ENCODE results near the gene PANX1. TPM values are rescaled to one million over a fixed set of nuclear protein-coding genes. Genes with fewer than 3 reads are reported as not detected.

PANX1 gene
- polyA plus RNA-seq, 1 of the 3 experiments (the other 2 are of a cell fraction) = 11.1 TPM

DNA sequence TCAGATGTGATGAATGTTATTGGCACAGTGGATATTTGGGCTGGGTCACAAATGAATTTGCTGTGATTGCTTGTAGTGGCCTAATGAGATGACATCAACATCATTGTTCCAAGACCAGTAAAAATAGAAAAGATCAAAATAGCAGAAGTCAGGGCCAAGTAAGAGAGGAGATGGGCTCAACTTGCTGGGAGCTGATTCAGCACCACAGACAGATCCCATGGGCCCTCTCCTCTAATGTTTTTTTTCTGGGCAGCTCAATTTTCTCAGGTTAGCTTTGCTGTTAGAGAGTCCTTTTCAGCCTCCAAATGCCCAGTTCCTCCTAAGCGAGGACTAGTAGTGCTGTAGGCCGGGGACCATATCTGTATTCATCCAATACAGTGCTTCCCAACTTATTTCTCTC lies 89.7 kb downstream of the PANX1 start:
- no peak for TF ChIP-seq USF1 (IDR thresholded peaks at IDR 0.05; ENCODE audit: borderline replicate concordance, low read depth)
- TF ChIP-seq RAD21 (IDR thresholded peaks at IDR 0.05; ENCODE audit: low read length) = no peak
- TF ChIP-seq NFIC (IDR thresholded peaks at IDR 0.05; ENCODE audit: borderline replicate concordance) = no peak
- no peak for TF ChIP-seq JUND (IDR thresholded peaks at IDR 0.05)
- TF ChIP-seq REST (IDR thresholded peaks at IDR 0.05; ENCODE audit: low read depth, low read length) = peak; percentile 84; the same call in 1 of the 2 replicates
- no peak for TF ChIP-seq CTCF (IDR thresholded peaks at IDR 0.05)
- no peak for TF ChIP-seq EZH2phosphoT487 (IDR thresholded peaks at IDR 0.05; ENCODE audit: borderline replicate concordance, low read depth)
- Histone ChIP-seq H3K9ac (no peak overlapping the region), H3K27me3 (ENCODE audit: insufficient read depth) (no peaks in the 10 kb centered on the region), H2AFZ (ENCODE audit: low read depth) (no peak overlapping the region), H3K4me3 (ENCODE audit: low read depth in 2 of 2, low read length in 1 of 2) (no peak overlapping the region), H3K9me3 (no peaks in the 10 kb centered on the region), H3K4me2 (no peak overlapping the region), H3K4me1 (ENCODE audit: control insufficient read depth in 1 of 2, insufficient read depth in 2 of 2, low read depth in 1 of 2, low read length in 1 of 2) (no peaks in the 10 kb centered on the region), H3K79me2 (ENCODE audit: insufficient read depth) (no peaks in the 10 kb centered on the region), H4K20me1 (ENCODE audit: insufficient read depth) (no peaks in the 10 kb centered on the region), H3K27ac (ENCODE audit: low read depth in 2 of 2, low read length in 1 of 2) (no peak overlapping the region), H3K36me3 (replicated peaks in 1 of 2; ENCODE audit: control insufficient read depth in 1 of 2, insufficient read depth in 2 of 2, low read length in 1 of 2) (no peaks in the 10 kb centered on the region), H3F3A (replicated peaks; ENCODE audit: insufficient read depth) (no peaks in the 10 kb centered on the region), H3K9me2 (no peaks in the 10 kb centered on the region)
- DNase-seq = no peak
- ChIA-PET CTCF (no interaction called here), POLR2A (no interaction called here)
- 27% methylated on average over 2 of the region's 2 CpGs for WGBS (ENCODE audit: low lambda C conversion rate)

GRCh38 chr11:94219771-94220170 lies 91.1 kb downstream of the PANX1 start:
- ChIA-PET POLR2A (no interaction called here), CTCF (no interaction called here)
- no peak for DNase-seq
- no peaks in the 10 kb centered on the region for H3K4me1 ChIP-seq (ENCODE audit: control insufficient read depth in 1 of 2, insufficient read depth in 2 of 2, low read depth in 1 of 2, low read length in 1 of 2)
- no peaks in the 10 kb centered on the region for H3F3A ChIP-seq (replicated peaks; ENCODE audit: insufficient read depth)
- H2AFZ ChIP-seq (ENCODE audit: low read depth) = no peak overlapping the region
- H4K20me1 ChIP-seq (ENCODE audit: insufficient read depth) = no peaks in the 10 kb centered on the region
- H3K27me3 ChIP-seq (ENCODE audit: insufficient read depth) = no peaks in the 10 kb centered on the region
- no peaks in the 10 kb centered on the region for H3K79me2 ChIP-seq (ENCODE audit: insufficient read depth)
- no peaks in the 10 kb centered on the region for H3K36me3 ChIP-seq (replicated peaks in 1 of 2; ENCODE audit: control insufficient read depth in 1 of 2, insufficient read depth in 2 of 2, low read length in 1 of 2)
- no peaks in the 10 kb centered on the region for H3K9me2 ChIP-seq
- H3K9me3 ChIP-seq = no peaks in the 10 kb centered on the region
- TF ChIP-seq USF1 (IDR thresholded peaks at IDR 0.05; ENCODE audit: borderline replicate concordance, low read depth) = no peak
- TF ChIP-seq REST (IDR thresholded peaks at IDR 0.05; ENCODE audit: low read depth, low read length) = no peak
- no peak for TF ChIP-seq ELF1 (IDR thresholded peaks at IDR 0.05)
- TF ChIP-seq, protein P1, sequence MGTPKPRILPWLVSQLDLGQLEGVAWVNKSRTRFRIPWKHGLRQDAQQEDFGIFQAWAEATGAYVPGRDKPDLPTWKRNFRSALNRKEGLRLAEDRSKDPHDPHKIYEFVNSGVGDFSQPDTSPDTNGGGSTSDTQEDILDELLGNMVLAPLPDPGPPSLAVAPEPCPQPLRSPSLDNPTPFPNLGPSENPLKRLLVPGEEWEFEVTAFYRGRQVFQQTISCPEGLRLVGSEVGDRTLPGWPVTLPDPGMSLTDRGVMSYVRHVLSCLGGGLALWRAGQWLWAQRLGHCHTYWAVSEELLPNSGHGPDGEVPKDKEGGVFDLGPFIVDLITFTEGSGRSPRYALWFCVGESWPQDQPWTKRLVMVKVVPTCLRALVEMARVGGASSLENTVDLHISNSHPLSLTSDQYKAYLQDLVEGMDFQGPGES (IDR thresholded peaks at IDR 0.05; ENCODE audit: low read depth, low read length) = no peak
- no peak for TF ChIP-seq TEAD4 (IDR thresholded peaks at IDR 0.05; ENCODE audit: borderline replicate concordance, insufficient read depth)
- WGBS (ENCODE audit: low lambda C conversion rate) = 19% methylated on average over 4 of the region's 5 CpGs
- no peak overlapping the region for H3K9ac ChIP-seq
- no peak overlapping the region for H3K27ac ChIP-seq (ENCODE audit: low read depth in 2 of 2, low read length in 1 of 2)
- H3K4me3 ChIP-seq (ENCODE audit: low read depth in 2 of 2, low read length in 1 of 2) = no peak overlapping the region
- no peak overlapping the region for H3K4me2 ChIP-seq
